WTC11 (cell line): Measurements from ENCODE around the gene TMEM131L. TPM values are rescaled to one million over a fixed set of nuclear protein-coding genes. Genes with fewer than 3 reads are reported as not detected.
"Not testable (repeated sequence)": the region's sequence is repeated elsewhere in the genome, so short reads cannot be mapped to it uniquely, and the experiment has no call there.

Source experiments
- ATAC-seq: fragments of 200-7000 bp; cut with Tn5 transposase; 2 replicates; pipeline ENCODE4 v1.10.0; 2021; ENCODE audit warnings: mild to moderate bottlenecking, moderate library complexity
- CTCF ChIA-PET: fragments of 300-600 bp; sonication (Branson Sonifier 250); formaldehyde crosslinking; loops from one replicate; lab custom pipeline; 2021; ENCODE audit warnings: antibody characterized with exemption; lab: Charles Lee
- POLR2A ChIA-PET: fragments of 350-600 bp; sonication (Branson Sonifier 250); formaldehyde crosslinking; loops from one replicate; lab custom pipeline; 2021; ENCODE audit warnings: antibody characterized with exemption; lab: Charles Lee
- DNase-seq: peaks from one replicate; pipeline ENCODE4 v3.0.0; 2021; ENCODE audit warnings: low spot score
- H3K27ac Mint-ChIP-seq: 2 replicates; pipeline ENCODE4 v1.8.0; 2021; ENCODE audit warnings: mixed read lengths
- H3K27me3 Mint-ChIP-seq: 2 replicates; pipeline ENCODE4 v1.8.0; 2021; ENCODE audit warnings: low read depth, mild to moderate bottlenecking, moderate library complexity, mixed read lengths
- H3K36me3 Mint-ChIP-seq: 2 replicates; pipeline ENCODE4 v1.8.0; 2021; ENCODE audit warnings: mixed read lengths
- H3K4me1 Mint-ChIP-seq: 2 replicates; pipeline ENCODE4 v1.8.0; 2022; ENCODE audit warnings: mixed read lengths
- H3K4me3 Mint-ChIP-seq: 2 replicates; pipeline ENCODE4 v1.8.0; 2021; ENCODE audit warnings: mild to moderate bottlenecking, moderate library complexity, mixed read lengths
- H3K9me3 Mint-ChIP-seq: 2 replicates; pipeline ENCODE4 v1.8.0; 2021; ENCODE audit warnings: mixed read lengths
- FOXP1 ChIP-seq: sonication (generic); formaldehyde crosslinking; IDR thresholded peaks from 2 replicates; pipeline ENCODE4 v1.8.0; 2022; ENCODE audit warnings: missing genetic modification reagents, mild to moderate bottlenecking, moderate library complexity, borderline replicate concordance
- MYBL2 ChIP-seq: sonication (generic); formaldehyde crosslinking; IDR thresholded peaks from 2 replicates; pipeline ENCODE4 v1.8.1; 2023; ENCODE audit warnings: mild to moderate bottlenecking, moderate library complexity, missing genetic modification reagents
- NFATC4 ChIP-seq: fragments of 250-450 bp; sonication (Bioruptor Pico); IDR thresholded peaks from 2 replicates; pipeline ENCODE4 v1.9.0; 2021; ENCODE audit warnings: mild to moderate bottlenecking
- RELA ChIP-seq: sonication (generic); formaldehyde crosslinking; IDR thresholded peaks from 2 replicates; pipeline ENCODE4 v1.8.1; 2022; ENCODE audit warnings: missing genetic modification reagents, mild to moderate bottlenecking, borderline replicate concordance
- SOX15 ChIP-seq: fragments of 250-450 bp; sonication (Bioruptor Pico); IDR thresholded peaks from 2 replicates; pipeline ENCODE4 v1.9.0; 2021; ENCODE audit warnings: mild to moderate bottlenecking
- SP1 ChIP-seq: sonication (generic); formaldehyde crosslinking; conservative IDR thresholded peaks from 2 replicates; pipeline ENCODE4 v1.8.1; 2022; ENCODE audit warnings: missing genetic modification reagents
- TEAD1 ChIP-seq: sonication (generic); formaldehyde crosslinking; IDR thresholded peaks from 2 replicates; pipeline ENCODE4 v1.8.0; 2022; ENCODE audit warnings: mild to moderate bottlenecking, missing genetic modification reagents
- ZNF219 ChIP-seq: sonication (generic); formaldehyde crosslinking; IDR thresholded peaks from 2 replicates; pipeline ENCODE4 v1.8.0; 2023; ENCODE audit warnings: missing genetic modification reagents, mild to moderate bottlenecking, borderline replicate concordance
- total RNA-seq: library from RNA; stranded (reverse); gene quantifications from 3 replicates; pipeline ENCODE4 v1.2.3, GENCODE V29; 2021
- TF ChIP-seq, protein P1 (sequence below): fragments of 250-450 bp; sonication (Bioruptor Pico); IDR thresholded peaks from 2 replicates; pipeline ENCODE4 v1.9.0; 2021; ENCODE audit warnings: mild to moderate bottlenecking
- TF ChIP-seq, protein P2 (sequence below): sonication (generic); formaldehyde crosslinking; IDR thresholded peaks from 2 replicates; pipeline ENCODE4 v1.8.1; 2023; ENCODE audit warnings: mild to moderate bottlenecking, missing genetic modification reagents, moderate library complexity
- TF ChIP-seq, protein P3 (sequence below): sonication (generic); formaldehyde crosslinking; IDR thresholded peaks from 2 replicates; pipeline ENCODE4 v1.8.0; 2022; ENCODE audit warnings: mild to moderate bottlenecking, missing genetic modification reagents
- TF ChIP-seq, protein P4 (sequence below): sonication (generic); formaldehyde crosslinking; IDR thresholded peaks from 2 replicates; pipeline ENCODE4 v1.8.1; 2022; ENCODE audit warnings: mild to moderate bottlenecking, missing genetic modification reagents, moderate library complexity, borderline replicate concordance
- TF ChIP-seq, protein P5 (sequence below): fragments of 250-450 bp; sonication (Bioruptor Pico); IDR thresholded peaks from 2 replicates; pipeline ENCODE4 v1.9.0; 2021; ENCODE audit warnings: mild to moderate bottlenecking, borderline replicate concordance
- TF ChIP-seq, protein P6 (sequence below): sonication (generic); formaldehyde crosslinking; conservative IDR thresholded peaks from 2 replicates; pipeline ENCODE4 v1.8.1; 2023; ENCODE audit warnings: mild to moderate bottlenecking, low read depth, missing genetic modification reagents, moderate library complexity

The TMEM131L gene
- total RNA-seq, 1 experiment from 2014 or later = 26.7 TPM

DNA sequence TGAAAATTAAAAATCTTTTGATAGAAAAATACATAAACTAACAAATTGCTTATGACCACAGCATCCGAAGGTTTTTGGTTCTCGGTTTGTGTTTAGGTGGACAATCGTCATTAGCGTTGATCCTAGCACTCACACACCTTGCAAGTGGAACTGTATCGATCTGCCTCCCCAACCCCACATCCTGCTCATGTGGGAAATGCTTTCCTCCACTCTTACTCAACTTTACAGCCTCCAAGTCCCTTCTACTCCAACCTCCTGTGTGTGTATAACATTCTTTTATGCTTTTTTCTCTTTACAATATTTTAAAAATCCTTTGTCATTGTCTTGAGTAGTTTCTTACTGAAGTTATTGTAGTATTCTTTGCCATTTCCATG lies 15.6 kb upstream of the TMEM131L start:
- POLR2A ChIA-PET = no interaction called here
- Mint-ChIP-seq H3K27ac (no peak overlapping the region), H3K9me3 (no peaks in the 10 kb centered on the region), H3K36me3 (no peaks in the 10 kb centered on the region)
- no peak for DNase-seq
- CTCF ChIA-PET = no interaction called here
- no peak for ATAC-seq
- TF ChIP-seq, protein P1, sequence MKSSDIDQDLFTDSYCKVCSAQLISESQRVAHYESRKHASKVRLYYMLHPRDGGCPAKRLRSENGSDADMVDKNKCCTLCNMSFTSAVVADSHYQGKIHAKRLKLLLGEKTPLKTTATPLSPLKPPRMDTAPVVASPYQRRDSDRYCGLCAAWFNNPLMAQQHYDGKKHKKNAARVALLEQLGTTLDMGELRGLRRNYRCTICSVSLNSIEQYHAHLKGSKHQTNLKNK = no peak
- TF ChIP-seq NFATC4 (CRISPR knock-in tag) (no peak), SOX15 (CRISPR knock-in tag) (no peak)
- TF ChIP-seq, all 79 proteins: peak for 0
- H3K4me1 Mint-ChIP-seq = peaks cover 23% of the 10 kb centered on the region
- no peak overlapping the region for H3K4me3 Mint-ChIP-seq
- H3K27me3 Mint-ChIP-seq = peaks cover 3% of the 10 kb centered on the region; the same call in 1 of the 2 replicates

DNA sequence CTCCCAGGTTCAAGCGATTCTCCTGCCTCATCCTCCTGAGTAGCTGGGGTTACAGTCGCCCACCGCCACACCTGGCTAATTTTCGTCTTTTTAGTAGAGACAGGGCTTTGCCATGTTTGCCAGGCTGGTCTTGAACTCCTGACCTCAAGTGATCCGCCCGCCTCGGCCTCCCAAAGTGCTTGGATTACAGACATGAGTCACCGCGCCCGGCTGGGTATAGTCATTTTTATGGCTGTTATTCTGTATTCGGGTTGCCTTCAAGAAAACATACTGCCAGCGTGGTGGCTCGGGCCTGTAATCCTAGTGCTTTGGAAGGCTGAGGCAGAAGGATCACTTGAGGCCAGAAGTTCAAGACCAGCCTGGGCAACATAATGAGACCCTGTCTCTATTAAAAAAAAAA lies 15.0 kb upstream of the TMEM131L start:
- not testable (repeated sequence) for DNase-seq, H3K4me3 Mint-ChIP-seq, ATAC-seq, H3K27ac Mint-ChIP-seq, H3K36me3 Mint-ChIP-seq, H3K9me3 Mint-ChIP-seq, H3K27me3 Mint-ChIP-seq
- H3K4me1 Mint-ChIP-seq = peaks cover 23% of the 10 kb centered on the region
- POLR2A ChIA-PET = interaction anchor here (0.7 kb wide), 1 partner anchor 107 kb away, joined by 5 read pairs; no protein-coding TSS in a partner anchor
- CTCF ChIA-PET = interaction anchor here (1.4 kb wide), 1 partner anchor 18 kb away, joined by 6 read pairs; no protein-coding TSS in a partner anchor

DNA sequence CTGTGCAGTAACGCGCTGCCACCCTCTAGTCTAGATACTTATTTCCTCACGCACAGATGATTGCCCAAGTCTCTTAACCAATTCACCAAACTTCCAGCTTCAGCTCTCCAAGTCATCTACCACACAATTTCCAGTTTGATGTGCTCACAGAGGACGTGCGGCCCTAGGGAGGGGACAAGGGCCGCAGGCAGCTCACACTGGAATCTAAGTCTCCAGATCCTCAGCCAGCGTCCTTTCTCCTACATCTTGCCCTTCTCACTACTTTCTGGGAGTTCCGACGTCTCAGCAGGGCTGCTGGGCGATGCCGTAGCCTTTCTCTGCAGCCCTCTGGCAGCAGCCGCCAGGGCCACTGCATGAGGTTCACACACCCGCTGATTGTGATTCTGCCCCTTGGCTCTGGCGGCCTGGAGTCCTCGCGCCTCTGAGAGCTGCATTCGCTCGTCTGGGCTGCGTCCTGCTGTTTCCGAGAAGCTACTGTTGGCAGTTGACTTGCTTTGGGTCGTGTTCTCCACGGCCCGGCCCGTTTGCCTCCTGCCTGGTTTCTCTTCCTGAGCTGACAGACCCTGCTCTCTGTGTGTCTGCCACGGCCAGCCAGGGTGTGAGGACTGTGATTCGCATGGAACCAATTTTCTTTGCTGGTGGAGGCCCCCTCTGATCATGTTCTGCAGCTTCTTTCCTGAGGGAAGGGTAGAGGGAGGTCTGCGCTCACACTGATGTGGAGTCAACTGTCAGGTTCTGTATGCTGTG lies 14.1 kb upstream of the TMEM131L start:
- Mint-ChIP-seq H3K27me3 (peaks cover 3% of the 10 kb centered on the region; the same call in 1 of the 2 replicates), H3K9me3 (peaks cover 5% of the 10 kb centered on the region), H3K36me3 (no peaks in the 10 kb centered on the region; the same call in 1 of the 2 replicates), H3K4me1 (peaks cover 23% of the 10 kb centered on the region), H3K27ac (0 out of 2 replicates have a peak overlapping the region, but pooled peaks have one; percentile 61), H3K4me3 (no peak overlapping the region)
- ATAC-seq (peak; percentile 95), DNase-seq (peak; percentile 64)
- POLR2A ChIA-PET = interaction anchor here (0.8 kb wide), 1 partner anchor 14 kb away, joined by 3 read pairs; the partner anchor contains the start of gene TMEM131L
- CTCF ChIA-PET = interaction anchor here (0.7 to 1.4 kb wide), 7 partner anchors 14 to 167 kb away, joined by 3 to 8 read pairs (median 3); partner anchors contain the start of genes MND1 and TMEM131L
- TF ChIP-seq, protein P2, sequence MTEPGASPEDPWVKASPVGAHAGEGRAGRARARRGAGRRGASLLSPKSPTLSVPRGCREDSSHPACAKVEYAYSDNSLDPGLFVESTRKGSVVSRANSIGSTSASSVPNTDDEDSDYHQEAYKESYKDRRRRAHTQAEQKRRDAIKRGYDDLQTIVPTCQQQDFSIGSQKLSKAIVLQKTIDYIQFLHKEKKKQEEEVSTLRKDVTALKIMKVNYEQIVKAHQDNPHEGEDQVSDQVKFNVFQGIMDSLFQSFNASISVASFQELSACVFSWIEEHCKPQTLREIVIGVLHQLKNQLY (CRISPR knock-in tag) = no peak
- TF ChIP-seq RELA (CRISPR knock-in tag) (0 out of 2 replicates have a peak, but pooled peaks have one; percentile 37), TEAD1 (CRISPR knock-in tag) (peak; percentile 71; the same call in 1 of the 2 replicates), SP1 (CRISPR knock-in tag) (0 out of 2 replicates have a peak, but pooled peaks have one; percentile 25), FOXP1 (peak; percentile 69; the same call in 1 of the 2 replicates), MYBL2 (CRISPR knock-in tag) (0 out of 2 replicates have a peak, but pooled peaks have one; percentile 28), ZNF219 (0 out of 2 replicates have a peak, but pooled peaks have one; percentile 37)
- TF ChIP-seq, protein P3, sequence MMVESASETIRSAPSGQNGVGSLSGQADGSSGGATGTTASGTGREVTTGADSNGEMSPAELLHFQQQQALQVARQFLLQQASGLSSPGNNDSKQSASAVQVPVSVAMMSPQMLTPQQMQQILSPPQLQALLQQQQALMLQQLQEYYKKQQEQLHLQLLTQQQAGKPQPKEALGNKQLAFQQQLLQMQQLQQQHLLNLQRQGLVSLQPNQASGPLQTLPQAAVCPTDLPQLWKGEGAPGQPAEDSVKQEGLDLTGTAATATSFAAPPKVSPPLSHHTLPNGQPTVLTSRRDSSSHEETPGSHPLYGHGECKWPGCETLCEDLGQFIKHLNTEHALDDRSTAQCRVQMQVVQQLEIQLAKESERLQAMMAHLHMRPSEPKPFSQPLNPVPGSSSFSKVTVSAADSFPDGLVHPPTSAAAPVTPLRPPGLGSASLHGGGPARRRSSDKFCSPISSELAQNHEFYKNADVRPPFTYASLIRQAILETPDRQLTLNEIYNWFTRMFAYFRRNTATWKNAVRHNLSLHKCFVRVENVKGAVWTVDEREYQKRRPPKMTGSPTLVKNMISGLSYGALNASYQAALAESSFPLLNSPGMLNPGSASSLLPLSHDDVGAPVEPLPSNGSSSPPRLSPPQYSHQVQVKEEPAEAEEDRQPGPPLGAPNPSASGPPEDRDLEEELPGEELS (CRISPR knock-in tag) = 0 out of 2 replicates have a peak, but pooled peaks have one; percentile 64
- TF ChIP-seq, protein P4, sequence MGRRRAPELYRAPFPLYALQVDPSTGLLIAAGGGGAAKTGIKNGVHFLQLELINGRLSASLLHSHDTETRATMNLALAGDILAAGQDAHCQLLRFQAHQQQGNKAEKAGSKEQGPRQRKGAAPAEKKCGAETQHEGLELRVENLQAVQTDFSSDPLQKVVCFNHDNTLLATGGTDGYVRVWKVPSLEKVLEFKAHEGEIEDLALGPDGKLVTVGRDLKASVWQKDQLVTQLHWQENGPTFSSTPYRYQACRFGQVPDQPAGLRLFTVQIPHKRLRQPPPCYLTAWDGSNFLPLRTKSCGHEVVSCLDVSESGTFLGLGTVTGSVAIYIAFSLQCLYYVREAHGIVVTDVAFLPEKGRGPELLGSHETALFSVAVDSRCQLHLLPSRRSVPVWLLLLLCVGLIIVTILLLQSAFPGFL (CRISPR knock-in tag) = no peak
- TF ChIP-seq, protein P5, sequence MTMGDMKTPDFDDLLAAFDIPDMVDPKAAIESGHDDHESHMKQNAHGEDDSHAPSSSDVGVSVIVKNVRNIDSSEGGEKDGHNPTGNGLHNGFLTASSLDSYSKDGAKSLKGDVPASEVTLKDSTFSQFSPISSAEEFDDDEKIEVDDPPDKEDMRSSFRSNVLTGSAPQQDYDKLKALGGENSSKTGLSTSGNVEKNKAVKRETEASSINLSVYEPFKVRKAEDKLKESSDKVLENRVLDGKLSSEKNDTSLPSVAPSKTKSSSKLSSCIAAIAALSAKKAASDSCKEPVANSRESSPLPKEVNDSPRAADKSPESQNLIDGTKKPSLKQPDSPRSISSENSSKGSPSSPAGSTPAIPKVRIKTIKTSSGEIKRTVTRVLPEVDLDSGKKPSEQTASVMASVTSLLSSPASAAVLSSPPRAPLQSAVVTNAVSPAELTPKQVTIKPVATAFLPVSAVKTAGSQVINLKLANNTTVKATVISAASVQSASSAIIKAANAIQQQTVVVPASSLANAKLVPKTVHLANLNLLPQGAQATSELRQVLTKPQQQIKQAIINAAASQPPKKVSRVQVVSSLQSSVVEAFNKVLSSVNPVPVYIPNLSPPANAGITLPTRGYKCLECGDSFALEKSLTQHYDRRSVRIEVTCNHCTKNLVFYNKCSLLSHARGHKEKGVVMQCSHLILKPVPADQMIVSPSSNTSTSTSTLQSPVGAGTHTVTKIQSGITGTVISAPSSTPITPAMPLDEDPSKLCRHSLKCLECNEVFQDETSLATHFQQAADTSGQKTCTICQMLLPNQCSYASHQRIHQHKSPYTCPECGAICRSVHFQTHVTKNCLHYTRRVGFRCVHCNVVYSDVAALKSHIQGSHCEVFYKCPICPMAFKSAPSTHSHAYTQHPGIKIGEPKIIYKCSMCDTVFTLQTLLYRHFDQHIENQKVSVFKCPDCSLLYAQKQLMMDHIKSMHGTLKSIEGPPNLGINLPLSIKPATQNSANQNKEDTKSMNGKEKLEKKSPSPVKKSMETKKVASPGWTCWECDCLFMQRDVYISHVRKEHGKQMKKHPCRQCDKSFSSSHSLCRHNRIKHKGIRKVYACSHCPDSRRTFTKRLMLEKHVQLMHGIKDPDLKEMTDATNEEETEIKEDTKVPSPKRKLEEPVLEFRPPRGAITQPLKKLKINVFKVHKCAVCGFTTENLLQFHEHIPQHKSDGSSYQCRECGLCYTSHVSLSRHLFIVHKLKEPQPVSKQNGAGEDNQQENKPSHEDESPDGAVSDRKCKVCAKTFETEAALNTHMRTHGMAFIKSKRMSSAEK (CRISPR knock-in tag) = no peak
- TF ChIP-seq, protein P6, sequence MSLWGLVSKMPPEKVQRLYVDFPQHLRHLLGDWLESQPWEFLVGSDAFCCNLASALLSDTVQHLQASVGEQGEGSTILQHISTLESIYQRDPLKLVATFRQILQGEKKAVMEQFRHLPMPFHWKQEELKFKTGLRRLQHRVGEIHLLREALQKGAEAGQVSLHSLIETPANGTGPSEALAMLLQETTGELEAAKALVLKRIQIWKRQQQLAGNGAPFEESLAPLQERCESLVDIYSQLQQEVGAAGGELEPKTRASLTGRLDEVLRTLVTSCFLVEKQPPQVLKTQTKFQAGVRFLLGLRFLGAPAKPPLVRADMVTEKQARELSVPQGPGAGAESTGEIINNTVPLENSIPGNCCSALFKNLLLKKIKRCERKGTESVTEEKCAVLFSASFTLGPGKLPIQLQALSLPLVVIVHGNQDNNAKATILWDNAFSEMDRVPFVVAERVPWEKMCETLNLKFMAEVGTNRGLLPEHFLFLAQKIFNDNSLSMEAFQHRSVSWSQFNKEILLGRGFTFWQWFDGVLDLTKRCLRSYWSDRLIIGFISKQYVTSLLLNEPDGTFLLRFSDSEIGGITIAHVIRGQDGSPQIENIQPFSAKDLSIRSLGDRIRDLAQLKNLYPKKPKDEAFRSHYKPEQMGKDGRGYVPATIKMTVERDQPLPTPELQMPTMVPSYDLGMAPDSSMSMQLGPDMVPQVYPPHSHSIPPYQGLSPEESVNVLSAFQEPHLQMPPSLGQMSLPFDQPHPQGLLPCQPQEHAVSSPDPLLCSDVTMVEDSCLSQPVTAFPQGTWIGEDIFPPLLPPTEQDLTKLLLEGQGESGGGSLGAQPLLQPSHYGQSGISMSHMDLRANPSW (CRISPR knock-in tag) = no peak
